Measurements from ENCODE around the gene MSRB1. TPM values are rescaled to one million over a fixed set of nuclear protein-coding genes. Genes with fewer than 3 reads are reported as not detected.
A peak's percentile ranks its signal among the peaks of the same experiment; 100 is the strongest.

MSRB1 gene
- polyA plus RNA-seq, 1 experiment, result 61.9 TPM

DNA sequence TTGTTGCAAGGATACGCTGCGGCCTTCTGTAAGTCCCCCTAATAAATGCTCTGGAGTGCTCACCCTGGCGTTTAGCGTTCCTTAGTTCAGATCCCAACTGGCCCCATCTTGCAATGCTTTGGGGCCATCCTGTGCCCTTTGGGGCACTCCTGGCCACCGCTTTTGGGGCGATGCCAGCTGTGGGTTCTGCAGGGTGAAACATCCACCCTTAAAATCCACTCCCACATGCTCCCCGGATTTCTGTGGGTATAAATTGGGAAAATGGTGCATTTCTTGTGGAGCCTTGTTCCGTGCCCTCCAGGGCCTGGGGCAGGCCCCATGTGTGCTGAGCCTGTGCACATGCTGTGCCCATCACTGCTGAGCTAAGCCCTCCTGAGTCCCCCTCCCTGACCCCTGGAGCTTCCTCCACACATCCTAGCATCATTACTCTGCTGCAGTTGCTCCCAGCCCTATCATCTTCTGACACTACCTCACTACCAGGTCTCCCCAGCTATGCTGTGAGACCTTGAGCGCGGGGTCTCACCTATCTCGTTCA lies 6.0 kb downstream of the MSRB1 start:
- Histone ChIP-seq H3K4me3 (ENCODE audit: low read depth, low read length) (no peak overlapping the region), H3K27me3 (ENCODE audit: control insufficient read depth, insufficient read depth, low read length) (no peaks in the 10 kb centered on the region), H3K36me3 (ENCODE audit: control insufficient read depth, insufficient read depth, low read length) (peaks cover 19% of the 10 kb centered on the region)
- CTCF ChIA-PET, result interaction anchor here (1.5 kb wide), 1 partner anchor 9 kb away, joined by 5 read pairs; no protein-coding TSS in a partner anchor
- POLR2A ChIA-PET, result no interaction called here
- TF ChIP-seq, protein P1, sequence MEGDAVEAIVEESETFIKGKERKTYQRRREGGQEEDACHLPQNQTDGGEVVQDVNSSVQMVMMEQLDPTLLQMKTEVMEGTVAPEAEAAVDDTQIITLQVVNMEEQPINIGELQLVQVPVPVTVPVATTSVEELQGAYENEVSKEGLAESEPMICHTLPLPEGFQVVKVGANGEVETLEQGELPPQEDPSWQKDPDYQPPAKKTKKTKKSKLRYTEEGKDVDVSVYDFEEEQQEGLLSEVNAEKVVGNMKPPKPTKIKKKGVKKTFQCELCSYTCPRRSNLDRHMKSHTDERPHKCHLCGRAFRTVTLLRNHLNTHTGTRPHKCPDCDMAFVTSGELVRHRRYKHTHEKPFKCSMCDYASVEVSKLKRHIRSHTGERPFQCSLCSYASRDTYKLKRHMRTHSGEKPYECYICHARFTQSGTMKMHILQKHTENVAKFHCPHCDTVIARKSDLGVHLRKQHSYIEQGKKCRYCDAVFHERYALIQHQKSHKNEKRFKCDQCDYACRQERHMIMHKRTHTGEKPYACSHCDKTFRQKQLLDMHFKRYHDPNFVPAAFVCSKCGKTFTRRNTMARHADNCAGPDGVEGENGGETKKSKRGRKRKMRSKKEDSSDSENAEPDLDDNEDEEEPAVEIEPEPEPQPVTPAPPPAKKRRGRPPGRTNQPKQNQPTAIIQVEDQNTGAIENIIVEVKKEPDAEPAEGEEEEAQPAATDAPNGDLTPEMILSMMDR (IDR thresholded peaks at IDR 0.05; ENCODE audit: insufficient read depth, low read depth, low read length), result no peak
- DNase-seq (ENCODE audit: low read depth), result no peak

GRCh38 chr16:1933097-1933661 lies 9.8 kb downstream of the MSRB1 start:
- H3K27me3 ChIP-seq (ENCODE audit: control insufficient read depth, insufficient read depth, low read length), result no peaks in the 10 kb centered on the region
- DNase-seq (ENCODE audit: low read depth), result no peak
- H3K4me3 ChIP-seq (ENCODE audit: low read depth, low read length), result no peak overlapping the region
- TF ChIP-seq, protein P1 (IDR thresholded peaks at IDR 0.05; ENCODE audit: insufficient read depth, low read depth, low read length), result no peak
- ChIA-PET POLR2A (no interaction called here), CTCF (interaction anchor here (1.6 to 1.9 kb wide), 2 partner anchors 69 to 71 kb away, joined by 4 to 9 read pairs; no protein-coding TSS in a partner anchor)
- peaks cover 3% of the 10 kb centered on the region for H3K36me3 ChIP-seq (ENCODE audit: control insufficient read depth, insufficient read depth, low read length)

DNA sequence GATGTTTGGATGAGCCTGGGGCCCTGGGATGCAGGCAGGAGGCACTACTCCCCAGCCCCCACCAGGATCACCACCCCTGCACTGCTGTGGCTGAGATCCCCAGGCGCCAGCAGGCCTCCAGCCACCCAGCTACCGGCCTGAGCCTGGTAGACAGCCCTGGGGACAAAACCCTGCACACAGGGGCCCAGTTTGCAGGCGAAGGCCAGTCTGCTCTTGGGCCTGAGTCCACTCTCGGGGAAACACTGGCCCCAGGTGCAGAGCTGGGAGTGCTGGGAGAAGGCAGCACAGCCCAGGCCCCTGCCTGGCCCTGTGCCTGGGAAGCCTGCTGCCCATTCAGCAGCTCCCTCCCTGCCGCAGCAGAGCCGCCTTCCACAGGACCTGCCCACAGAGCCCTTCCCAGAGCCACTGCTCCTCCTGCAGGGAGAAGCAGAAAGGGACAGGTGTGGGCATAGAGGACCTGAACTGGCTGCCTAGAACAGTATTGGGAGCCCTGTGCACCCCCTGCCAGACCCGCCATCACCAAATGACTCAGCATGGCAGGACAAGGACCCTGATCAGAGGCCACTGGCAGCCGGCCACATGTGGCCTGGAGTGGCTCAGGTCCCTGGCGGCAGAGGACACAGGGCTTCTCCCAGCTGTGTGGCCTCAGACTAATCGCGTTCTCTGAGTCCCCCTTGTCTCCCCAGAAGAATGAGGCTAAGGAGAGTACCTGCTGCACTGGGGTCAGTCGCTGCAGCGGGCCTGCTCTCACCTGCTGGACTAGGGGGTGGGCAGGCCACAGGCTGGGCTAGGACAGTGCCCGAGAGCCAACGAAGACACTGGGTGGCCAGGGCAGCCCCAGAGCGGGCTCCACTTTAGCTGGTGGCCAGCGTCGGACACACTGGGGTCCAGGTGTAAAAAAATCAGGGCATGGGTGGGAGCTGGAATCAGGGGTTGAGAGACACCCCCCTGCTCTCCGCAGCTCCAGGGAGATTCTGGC lies 10.7 kb downstream of the MSRB1 start:
- Histone ChIP-seq H3K4me3 (ENCODE audit: low read depth, low read length) (no peak overlapping the region), H3K36me3 (ENCODE audit: control insufficient read depth, insufficient read depth, low read length) (peaks cover 2% of the 10 kb centered on the region; the same call in 1 of the 2 replicates), H3K27me3 (ENCODE audit: control insufficient read depth, insufficient read depth, low read length) (no peaks in the 10 kb centered on the region)
- TF ChIP-seq, protein P1 (IDR thresholded peaks at IDR 0.05; ENCODE audit: insufficient read depth, low read depth, low read length), result peak; percentile 15; the same call in 1 of the 2 replicates
- POLR2A ChIA-PET, result no interaction called here
- CTCF ChIA-PET, result interaction anchor here (1.6 to 1.9 kb wide), 2 partner anchors 68 to 70 kb away, joined by 4 to 9 read pairs; no protein-coding TSS in a partner anchor
- no peak for DNase-seq (ENCODE audit: low read depth)

- no peak for DNase-seq (ENCODE audit: low read depth)
- Histone ChIP-seq H3K4me3 (ENCODE audit: low read depth, low read length) (no peak overlapping the region), H3K36me3 (ENCODE audit: control insufficient read depth, insufficient read depth, low read length) (no peaks in the 10 kb centered on the region), H3K27me3 (ENCODE audit: control insufficient read depth, insufficient read depth, low read length) (no peaks in the 10 kb centered on the region)
- TF ChIP-seq, protein P1 (IDR thresholded peaks at IDR 0.05; ENCODE audit: insufficient read depth, low read depth, low read length), result no peak
- CTCF ChIA-PET, result interaction anchor here (0.6 to 4.5 kb wide), 10 partner anchors 10 to 312 kb away, joined by 3 to 48 read pairs (median 10); partner anchors contain the start of genes MEIOB and MSRB1
- POLR2A ChIA-PET, result no interaction called here
These were observed 12.7 kb downstream of the MSRB1 start for GRCh38 chr16:1930338-1930720.
